CD4-positive, alpha-beta T cell treated with Interleukin-21 for 1 hour (primary cell): Measurements from ENCODE around the gene HASPIN.

Source experiments
- DNase-seq: peaks from one replicate; pipeline ENCODE4 v3.0.0-alpha.2; 2020

The HASPIN gene

GRCh38 chr17:3768769-3769168, 45.1 kb downstream of the HASPIN start:
- DNase-seq: no peak

GRCh38 chr17:3770466-3770865, 46.8 kb downstream of the HASPIN start:
- peak; percentile 53 for DNase-seq

- DNase-seq: no peak
Measured at GRCh38 chr17:3771140-3771539, 47.4 kb downstream of the HASPIN start.

GRCh38 chr17:3772764-3773163, 49.1 kb downstream of the HASPIN start:
- no peak for DNase-seq

GRCh38 chr17:3773511-3773910, 49.8 kb downstream of the HASPIN start:
- DNase-seq: no peak

DNA sequence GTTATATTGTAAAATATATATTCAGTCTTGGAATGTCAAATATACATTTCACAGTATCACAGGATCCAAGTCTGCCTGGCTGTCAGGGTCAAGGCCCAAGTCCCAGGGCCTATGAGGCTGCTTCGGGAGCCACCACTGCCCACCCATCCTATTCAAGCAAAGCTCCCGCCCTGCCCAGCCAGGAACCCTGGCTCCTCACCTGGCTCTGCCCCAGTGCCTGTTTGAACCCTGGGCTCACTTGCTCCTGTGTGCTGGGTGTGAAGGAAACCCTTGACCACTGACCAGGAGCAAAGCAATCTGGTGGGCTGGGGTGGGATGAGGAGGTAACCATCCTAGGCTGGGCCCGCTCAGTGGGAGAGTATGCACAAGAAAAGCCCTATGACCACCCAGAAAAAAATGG, 50.3 kb downstream of the HASPIN start:
- DNase-seq: no peak
